ENCODE results near the gene HS3ST3B1. TPM values are rescaled to one million over a fixed set of nuclear protein-coding genes. Genes with fewer than 3 reads are reported as not detected.

HS3ST3B1 gene
- total and polyA plus RNA-seq, 7 donors, result 0.23 to 1.6 (median 0.64) TPM

DNA sequence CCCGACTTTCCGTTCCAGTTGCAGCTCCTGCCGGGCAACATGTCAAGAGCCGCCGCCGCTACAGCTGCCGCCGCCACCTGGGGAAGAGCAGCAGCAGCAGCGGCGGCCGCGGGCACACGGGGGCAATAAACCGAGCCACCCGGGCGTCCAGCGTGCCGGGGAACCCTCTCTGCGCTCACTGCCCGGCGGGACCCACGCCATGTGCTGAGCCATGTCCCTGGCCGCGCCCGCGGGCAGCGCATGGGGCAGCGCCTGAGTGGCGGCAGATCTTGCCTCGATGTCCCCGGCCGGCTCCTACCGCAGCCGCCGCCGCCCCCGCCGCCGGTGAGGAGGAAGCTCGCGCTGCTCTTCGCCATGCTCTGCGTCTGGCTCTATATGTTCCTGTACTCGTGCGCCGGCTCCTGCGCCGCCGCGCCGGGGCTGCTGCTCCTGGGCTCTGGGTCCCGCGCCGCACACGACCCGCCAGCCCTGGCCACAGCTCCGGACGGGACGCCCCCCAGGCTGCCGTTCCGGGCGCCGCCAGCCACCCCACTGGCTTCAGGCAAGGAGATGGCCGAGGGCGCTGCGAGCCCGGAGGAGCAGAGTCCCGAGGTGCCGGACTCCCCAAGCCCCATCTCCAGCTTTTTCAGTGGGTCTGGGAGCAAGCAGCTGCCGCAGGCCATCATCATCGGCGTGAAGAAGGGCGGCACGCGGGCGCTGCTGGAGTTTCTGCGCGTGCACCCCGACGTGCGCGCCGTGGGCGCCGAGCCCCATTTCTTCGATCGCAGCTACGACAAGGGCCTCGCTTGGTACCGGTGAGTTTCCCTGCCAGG, 604 bp downstream of the HS3ST3B1 start:
- H3K4me1 ChIP-seq, result peaks cover 13% of the 10 kb centered on the region
- no peaks in the 10 kb centered on the region for H3K9me3 ChIP-seq
- intact Hi-C loops (cut with DNase I), result loop anchor here (2.0 to 10.0 kb wide), 6 partner anchors 89 to 967 kb away; partner anchors contain the start of gene COX10 (in 2 of the 2)
- 0 to 1% (median 1%) methylated on average over 62 to 90 of the region's 90 CpGs for WGBS, 3 donors
- DNase-seq (peak in 1 of 2 donors; percentile 53), ATAC-seq (peak; percentile 4 to 41 (median 24))
- TF ChIP-seq, protein P1, sequence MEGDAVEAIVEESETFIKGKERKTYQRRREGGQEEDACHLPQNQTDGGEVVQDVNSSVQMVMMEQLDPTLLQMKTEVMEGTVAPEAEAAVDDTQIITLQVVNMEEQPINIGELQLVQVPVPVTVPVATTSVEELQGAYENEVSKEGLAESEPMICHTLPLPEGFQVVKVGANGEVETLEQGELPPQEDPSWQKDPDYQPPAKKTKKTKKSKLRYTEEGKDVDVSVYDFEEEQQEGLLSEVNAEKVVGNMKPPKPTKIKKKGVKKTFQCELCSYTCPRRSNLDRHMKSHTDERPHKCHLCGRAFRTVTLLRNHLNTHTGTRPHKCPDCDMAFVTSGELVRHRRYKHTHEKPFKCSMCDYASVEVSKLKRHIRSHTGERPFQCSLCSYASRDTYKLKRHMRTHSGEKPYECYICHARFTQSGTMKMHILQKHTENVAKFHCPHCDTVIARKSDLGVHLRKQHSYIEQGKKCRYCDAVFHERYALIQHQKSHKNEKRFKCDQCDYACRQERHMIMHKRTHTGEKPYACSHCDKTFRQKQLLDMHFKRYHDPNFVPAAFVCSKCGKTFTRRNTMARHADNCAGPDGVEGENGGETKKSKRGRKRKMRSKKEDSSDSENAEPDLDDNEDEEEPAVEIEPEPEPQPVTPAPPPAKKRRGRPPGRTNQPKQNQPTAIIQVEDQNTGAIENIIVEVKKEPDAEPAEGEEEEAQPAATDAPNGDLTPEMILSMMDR (IDR thresholded peaks at IDR 0.05), result no peak
- peaks cover 0 to 92% (median 33%) of the 10 kb centered on the region in 3 donors for H3K27me3 ChIP-seq (ENCODE audit: insufficient read depth in 3 of 3, low read length in 2 of 3)
- peak overlapping the region; percentile 68 for H3K27ac ChIP-seq
- H3K4me3 ChIP-seq, result peak overlapping the region; percentile 74
- no peaks in the 10 kb centered on the region for H3K36me3 ChIP-seq (ENCODE audit: insufficient read depth in 1 of 2, low read depth in 1 of 2)

DNA sequence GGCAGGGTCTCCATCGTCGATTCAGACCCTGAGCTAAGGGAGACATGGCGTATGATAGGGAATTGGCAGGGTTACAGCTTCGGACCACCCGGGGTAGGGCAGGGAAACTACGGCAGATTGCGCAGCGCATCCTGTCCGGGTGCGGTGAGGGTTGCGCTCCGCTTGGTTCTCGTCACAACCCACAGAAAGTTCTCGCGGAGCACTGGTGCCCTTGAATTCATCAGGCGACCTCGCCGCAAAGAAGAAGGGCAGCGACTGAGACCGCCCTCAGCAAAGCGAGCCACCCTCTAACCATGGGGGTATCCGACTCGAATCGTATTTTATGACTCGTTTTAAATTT, 1.2 kb downstream of the HS3ST3B1 start:
- DNase-seq, result peak; percentile 40 to 62
- no peak for ATAC-seq
- Histone ChIP-seq H3K9me3 (no peaks in the 10 kb centered on the region), H3K27ac (peak overlapping the region; percentile 68), H3K4me1 (peaks cover 13% of the 10 kb centered on the region), H3K36me3 (ENCODE audit: insufficient read depth in 1 of 2, low read depth in 1 of 2) (no peaks in the 10 kb centered on the region), H3K4me3 (peak overlapping the region; percentile 74), H3K27me3 (ENCODE audit: insufficient read depth in 3 of 3, low read length in 2 of 3) (peaks cover 0 to 92% (median 27%) of the 10 kb centered on the region in 3 donors)
- TF ChIP-seq, protein P1 (IDR thresholded peaks at IDR 0.05), result no peak
- WGBS, 3 donors, result 0 to 1% (median 1%) methylated on average over 25 of the region's 25 CpGs
- intact Hi-C loops (cut with DNase I), result loop anchor here (2.0 to 10.0 kb wide), 6 partner anchors 90 to 967 kb away; partner anchors contain the start of gene COX10 (in 2 of the 2)

DNA sequence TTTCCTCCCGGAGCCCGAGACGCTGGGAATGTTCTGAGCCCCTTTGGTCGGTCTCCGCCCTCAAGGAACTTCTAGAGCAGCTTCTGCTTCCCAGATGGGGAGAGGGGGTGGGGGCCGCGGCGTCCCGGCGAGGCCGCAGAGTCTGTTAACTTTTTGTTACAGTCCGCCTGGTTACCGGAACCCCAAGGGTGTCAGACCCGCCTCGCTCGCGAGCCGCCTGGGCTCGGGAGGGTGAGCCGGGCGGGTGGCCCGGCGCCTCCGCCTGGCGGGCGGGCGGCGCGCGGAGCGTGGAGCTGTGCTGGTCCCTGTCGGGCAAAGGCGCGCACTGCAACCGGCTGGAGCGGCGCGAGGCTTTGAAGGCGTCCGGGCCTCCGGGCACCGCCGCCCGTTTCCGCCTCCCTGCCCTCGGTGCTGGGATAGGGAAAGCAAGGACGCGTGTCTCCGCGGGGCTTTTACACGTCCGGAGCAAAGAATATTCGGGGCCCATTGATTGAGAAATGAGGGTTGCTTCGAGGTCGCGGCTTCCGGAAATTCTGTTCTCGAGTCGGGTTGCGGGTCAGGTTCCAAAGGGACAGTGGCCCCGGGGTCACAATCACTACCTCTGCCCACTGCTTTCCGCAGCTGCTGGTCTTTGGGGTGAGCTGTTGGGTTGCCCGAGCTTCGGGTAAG, 1.7 kb downstream of the HS3ST3B1 start:
- TF ChIP-seq, protein P1 (IDR thresholded peaks at IDR 0.05), result peak; percentile 92
- Histone ChIP-seq H3K27ac (peak overlapping the region; percentile 68), H3K4me3 (peak overlapping the region; percentile 74), H3K27me3 (ENCODE audit: insufficient read depth in 3 of 3, low read length in 2 of 3) (peaks cover 0 to 91% (median 24%) of the 10 kb centered on the region in 3 donors), H3K4me1 (peaks cover 13% of the 10 kb centered on the region), H3K9me3 (no peaks in the 10 kb centered on the region), H3K36me3 (ENCODE audit: insufficient read depth in 1 of 2, low read depth in 1 of 2) (no peaks in the 10 kb centered on the region)
- WGBS, 3 donors, result 1 to 2% (median 1%) methylated on average over 59 to 64 of the region's 64 CpGs
- intact Hi-C loops (cut with DNase I), result loop anchor here (2.0 to 10.0 kb wide), 6 partner anchors 90 to 968 kb away; partner anchors contain the start of gene COX10 (in 2 of the 2)
- ATAC-seq, result peak; percentile 77 to 84 (median 81)
- peak; percentile 83 to 90 for DNase-seq

DNA sequence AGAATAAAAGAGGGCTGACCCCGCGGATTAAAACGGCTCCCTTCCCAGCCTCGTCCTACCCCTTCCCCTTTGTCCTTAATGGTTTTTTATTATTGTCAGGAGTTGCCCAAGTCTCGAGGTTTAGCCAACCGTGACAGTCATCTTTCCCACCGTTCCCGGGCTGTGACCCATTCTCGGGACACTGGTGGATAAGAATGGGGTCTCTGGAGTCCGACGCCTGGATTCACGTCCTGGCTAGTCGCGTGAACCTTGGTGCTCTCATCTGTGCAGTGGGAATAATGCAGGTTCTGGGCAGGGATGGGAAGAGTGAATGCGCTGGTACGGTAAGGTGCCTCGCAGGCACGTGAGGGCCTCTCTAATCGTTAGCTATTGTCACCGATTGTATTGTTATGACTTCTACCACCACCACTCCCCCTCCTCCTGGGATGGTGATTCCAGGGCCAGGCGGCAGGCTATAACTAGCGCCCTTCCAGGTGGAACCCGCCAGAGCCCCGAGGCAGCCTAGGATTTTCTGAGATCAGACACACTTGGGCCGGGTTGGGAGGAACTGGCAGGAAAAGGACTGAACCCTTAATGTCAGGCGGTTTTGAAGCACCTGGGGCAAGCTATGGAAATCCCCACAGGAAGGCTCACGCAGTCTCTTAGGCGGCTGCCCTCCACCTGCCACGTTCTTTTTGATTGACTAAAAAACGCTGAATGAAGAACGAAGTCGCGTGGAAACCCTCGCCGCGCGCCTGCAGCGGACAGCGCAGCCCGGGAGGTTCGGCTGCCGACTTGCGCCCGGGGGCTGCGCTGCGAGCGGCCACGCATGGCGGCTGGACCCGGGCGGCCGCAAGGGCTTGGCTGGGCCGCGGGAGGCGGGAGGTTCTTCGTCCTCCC, 2.7 kb downstream of the HS3ST3B1 start:
- H3K4me3 ChIP-seq, result peak overlapping the region; percentile 74
- H3K27ac ChIP-seq, result no peak overlapping the region
- TF ChIP-seq, protein P1 (IDR thresholded peaks at IDR 0.05), result no peak
- intact Hi-C loops (cut with DNase I), result loop anchor here (2.0 to 10.0 kb wide), 6 partner anchors 91 to 969 kb away; partner anchors contain the start of gene COX10 (in 2 of the 2)
- H3K36me3 ChIP-seq (ENCODE audit: insufficient read depth in 1 of 2, low read depth in 1 of 2), result no peaks in the 10 kb centered on the region
- H3K9me3 ChIP-seq, result no peaks in the 10 kb centered on the region
- peaks cover 13% of the 10 kb centered on the region for H3K4me1 ChIP-seq
- peaks cover 0 to 91% (median 16%) of the 10 kb centered on the region in 3 donors for H3K27me3 ChIP-seq (ENCODE audit: insufficient read depth in 3 of 3, low read length in 2 of 3)
- ATAC-seq (no peak), DNase-seq (no peak)
- WGBS, 3 donors, result 19 to 28% (median 25%) methylated on average over 56 of the region's 56 CpGs
